HepG2 (cell line): ENCODE data around the gene GCNT2. TPM values are rescaled to one million over a fixed set of nuclear protein-coding genes. Genes with fewer than 3 reads are reported as not detected.

Experiments
- ADNP ChIP-seq: sonication (generic); formaldehyde crosslinking; IDR thresholded peaks from 2 replicates; pipeline ENCODE4 v1.4.0; 2020; ENCODE audit warnings: missing genetic modification reagents
- CAMTA2 ChIP-seq: sonication (generic); formaldehyde crosslinking; IDR thresholded peaks from 2 replicates; pipeline ENCODE4 v1.4.0; 2020; ENCODE audit warnings: mild to moderate bottlenecking, missing genetic modification reagents, borderline replicate concordance
- CBFB ChIP-seq: sonication (generic); formaldehyde crosslinking; IDR thresholded peaks from 2 replicates; pipeline ENCODE4 v1.4.0; 2020; ENCODE audit warnings: missing genetic modification reagents
- MLXIP ChIP-seq: sonication (generic); formaldehyde crosslinking; IDR thresholded peaks from 2 replicates; pipeline ENCODE4 v1.9.0; 2021; ENCODE audit warnings: missing genetic modification reagents, borderline replicate concordance
- MTF1 ChIP-seq: sonication (generic); formaldehyde crosslinking; IDR thresholded peaks from 2 replicates; pipeline ENCODE4 v1.5.0; 2020; ENCODE audit warnings: missing genetic modification reagents
- NCOA1 ChIP-seq: sonication (generic); formaldehyde crosslinking; IDR thresholded peaks from 2 replicates; pipeline ENCODE4 v1.9.0; 2021; ENCODE audit warnings: missing genetic modification reagents
- POLR2G ChIP-seq: fragments of 200-400 bp; formaldehyde crosslinking; IDR thresholded peaks from 2 replicates; pipeline ENCODE4 v1.6.1; 2018; ENCODE audit warnings: mild to moderate bottlenecking, low read depth, low read length, moderate library complexity
- RBFOX2 ChIP-seq: fragments of 200-400 bp; formaldehyde crosslinking; IDR thresholded peaks from 2 replicates; pipeline ENCODE4 v1.6.1; 2017; ENCODE audit warnings: low read depth, mild to moderate bottlenecking, low read length
- SMAD1 ChIP-seq: sonication (generic); formaldehyde crosslinking; IDR thresholded peaks from 2 replicates; pipeline ENCODE4 v1.4.0; 2020; ENCODE audit warnings: missing genetic modification reagents, low read depth, mild to moderate bottlenecking, borderline replicate concordance
- SP1 ChIP-seq, 2 experiments: fragments of 450-650 bp in 1 of 2; sonication (generic) in 1 of 2; formaldehyde crosslinking in 1 of 2; IDR thresholded peaks; 2 replicates each; pipeline versions ENCODE4 v1.4.0 to v1.6.1; 2016 to 2020; ENCODE audit warnings: missing genetic modification reagents in 1 of 2
- ZBTB3 ChIP-seq: sonication (generic); formaldehyde crosslinking; IDR thresholded peaks from 2 replicates; pipeline ENCODE4 v1.4.0; 2020; ENCODE audit warnings: low read depth, mild to moderate bottlenecking, moderate library complexity, missing genetic modification reagents, borderline replicate concordance
- ZBTB4 ChIP-seq: sonication (generic); formaldehyde crosslinking; IDR thresholded peaks from 2 replicates; pipeline ENCODE4 v1.4.0; 2020; ENCODE audit warnings: missing genetic modification reagents, mild to moderate bottlenecking, borderline replicate concordance
- ZNF691 ChIP-seq: sonication (generic); formaldehyde crosslinking; IDR thresholded peaks from 2 replicates; pipeline ENCODE4 v1.4.0; 2020; ENCODE audit warnings: missing genetic modification reagents, low read depth, mild to moderate bottlenecking, borderline replicate concordance
- ZNF75D ChIP-seq: sonication (generic); formaldehyde crosslinking; IDR thresholded peaks from 2 replicates; pipeline ENCODE4 v1.8.1; 2023; ENCODE audit warnings: missing genetic modification reagents, mild to moderate bottlenecking, borderline replicate concordance
- ZXDC ChIP-seq: sonication (generic); formaldehyde crosslinking; IDR thresholded peaks from 2 replicates; pipeline ENCODE4 v1.5.0; 2020; ENCODE audit warnings: mild to moderate bottlenecking, missing genetic modification reagents
- polyA plus RNA-seq, 8 experiments: library from polyadenylated mRNA; depleted of rRNA in 3 of 8; stranded (reverse) in 7 of 8; unstranded in 1 of 8; fragments of >200 nt; fragmentation: Illumina TruSeq in 4 of 8; extraction: Trizol in 4 of 8; gene quantifications; 2 replicates each; pipeline versions ENCODE4 v1.2.1 to v1.2.3, GENCODE V29; 2011 to 2016; ENCODE audit warnings: low read depth in 4 of 8, missing spikeins in 1 of 8, mixed read lengths in 1 of 8; ENCODE audit not compliant: insufficient read depth in 1 of 8
- total RNA-seq, 5 experiments: library from RNA; depleted of rRNA; stranded (reverse); fragments of >200 nt; fragmentation: Illumina TruSeq; extraction: Trizol; gene quantifications; 2 replicates each; pipeline ENCODE4 v1.2.3, GENCODE V29; 2016; ENCODE audit warnings: low read depth in 1 of 5

The GCNT2 gene
- total and polyA plus RNA-seq, 2 of the 13 experiments (the other 11 are each of a cell fraction or from before 2014, with no cell fraction given): 11.8 to 31.9 TPM

- TF ChIP-seq ADNP: no peak
- TF ChIP-seq ZBTB3 (CRISPR knock-in tag): no peak
- peak; percentile 54; the same call in 1 of the 2 replicates for TF ChIP-seq RBFOX2
- no peak for TF ChIP-seq CAMTA2
- no peak for TF ChIP-seq MTF1 (CRISPR knock-in tag)
- TF ChIP-seq CBFB: peak; percentile 37; the same call in 1 of the 2 replicates
- no peak for TF ChIP-seq ZXDC (CRISPR knock-in tag)
- TF ChIP-seq ZNF75D (CRISPR knock-in tag): no peak
- TF ChIP-seq POLR2G: peak; percentile 71; the same call in 1 of the 2 replicates
- TF ChIP-seq SP1 (IDR thresholded peaks at IDR 0.05): no peak
- TF ChIP-seq SP1 (CRISPR knock-in tag; IDR thresholded peaks at IDR 0.05): 0 out of 2 replicates have a peak, but pooled peaks have one; percentile 31
- TF ChIP-seq MLXIP: no peak
- no peak for TF ChIP-seq ZBTB4 (CRISPR knock-in tag)
- no peak for TF ChIP-seq SMAD1
- no peak for TF ChIP-seq ZNF691 (CRISPR knock-in tag)
- TF ChIP-seq NCOA1 (CRISPR knock-in tag): no peak
These were observed 7.2 kb downstream of the GCNT2 start (continued) for GRCh38 chr6:10528158-10528981.
